ENCODE data around the gene PDLIM3. TPM values are rescaled to one million over a fixed set of nuclear protein-coding genes. Genes with fewer than 3 reads are reported as not detected.

Gene PDLIM3
- polyA plus RNA-seq, 1 of the 3 experiments (the other 2 are of a cell fraction), result 0.08 TPM

DNA sequence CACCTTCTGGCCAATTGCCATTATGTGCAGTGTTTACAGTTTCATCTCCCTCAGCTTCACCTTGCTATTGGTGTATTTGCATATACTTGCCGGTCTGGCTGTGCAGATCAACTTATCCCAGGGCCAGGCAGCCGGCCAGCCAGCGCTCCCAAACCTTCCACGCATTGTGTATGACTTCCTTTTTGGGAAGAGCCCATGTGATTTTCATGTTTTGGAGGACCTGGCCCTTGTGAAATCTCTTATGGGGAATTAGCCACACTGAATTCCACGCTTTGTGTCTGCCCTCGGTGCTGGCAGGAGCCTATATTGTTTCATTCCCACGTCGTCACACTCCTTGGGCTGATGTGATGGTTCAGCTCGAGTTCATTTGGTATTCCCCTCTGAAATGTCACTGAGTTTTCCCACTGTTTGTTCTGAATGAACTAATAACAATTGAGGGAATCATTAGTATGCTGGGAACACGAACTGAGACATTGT is 6.0 kb upstream of the PDLIM3 start (continued):
- TF ChIP-seq CHD2 (IDR thresholded peaks at IDR 0.05; ENCODE audit: low read length, partially characterized antibody), result no peak

DNA sequence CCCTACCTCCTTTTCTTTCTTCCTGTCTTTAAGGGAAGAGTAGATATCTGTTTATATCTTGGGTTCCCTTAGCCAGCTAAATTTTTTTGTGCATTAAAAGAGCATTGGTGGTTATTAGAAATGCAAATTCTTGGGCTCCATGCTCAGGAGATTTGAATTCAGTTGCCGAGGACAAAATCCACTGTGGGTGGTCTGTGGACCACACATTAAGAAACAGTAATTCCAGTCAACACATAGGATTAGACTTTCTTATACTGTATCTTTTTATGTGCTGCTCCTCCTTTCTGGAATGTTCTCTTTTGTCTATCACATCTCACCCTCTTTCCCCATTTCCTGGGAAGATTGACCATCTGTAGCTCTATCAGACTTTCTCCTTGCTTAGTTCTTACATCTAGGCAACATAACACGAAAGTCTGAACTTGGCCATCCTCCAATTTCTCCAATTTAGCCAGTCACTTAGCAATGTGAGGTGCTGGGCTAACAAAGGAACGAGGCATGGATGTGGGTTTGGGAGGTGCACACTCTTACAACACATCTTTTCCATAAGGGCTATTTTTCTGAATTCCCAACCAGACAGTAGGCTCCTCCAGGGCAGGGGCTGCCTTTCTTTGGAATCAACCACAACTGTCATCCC is 5.3 kb upstream of the PDLIM3 start:
- H3K27ac ChIP-seq (ENCODE audit: low read depth in 2 of 2, low read length in 1 of 2), result no peak overlapping the region
- no peaks in the 10 kb centered on the region for H3K36me3 ChIP-seq (replicated peaks in 1 of 2; ENCODE audit: control insufficient read depth in 1 of 2, insufficient read depth in 2 of 2, low read length in 1 of 2)
- TF ChIP-seq SMC3 (IDR thresholded peaks at IDR 0.05; ENCODE audit: low read depth, low read length) (no peak), MXI1 (IDR thresholded peaks at IDR 0.05; ENCODE audit: low read depth, low read length) (no peak), NFIC (IDR thresholded peaks at IDR 0.05; ENCODE audit: borderline replicate concordance) (no peak), ELF1 (IDR thresholded peaks at IDR 0.05) (no peak), EP300 (IDR thresholded peaks at IDR 0.05; ENCODE audit: borderline replicate concordance in 1 of 2, low read depth in 1 of 2, low read length in 1 of 2) (no peak), RXRA (IDR thresholded peaks at IDR 0.05; ENCODE audit: borderline replicate concordance, low read depth) (no peak), EZH2phosphoT487 (IDR thresholded peaks at IDR 0.05; ENCODE audit: borderline replicate concordance, low read depth) (no peak), CHD2 (IDR thresholded peaks at IDR 0.05; ENCODE audit: low read length, partially characterized antibody) (no peak), YY1 (IDR thresholded peaks at IDR 0.05; ENCODE audit: low read depth) (no peak), JUND (IDR thresholded peaks at IDR 0.05) (no peak), RFX5 (IDR thresholded peaks at IDR 0.05; ENCODE audit: low read length) (no peak), RAD21 (IDR thresholded peaks at IDR 0.05; ENCODE audit: low read length) (no peak), FOXM1 (IDR thresholded peaks at IDR 0.05; ENCODE audit: low read depth) (no peak), NRF1 (IDR thresholded peaks at IDR 0.05; ENCODE audit: low read depth, low read length) (no peak), POLR2AphosphoS5 (IDR thresholded peaks at IDR 0.05; ENCODE audit: low read depth, low read length) (no peak)
- TF ChIP-seq, protein P1, sequence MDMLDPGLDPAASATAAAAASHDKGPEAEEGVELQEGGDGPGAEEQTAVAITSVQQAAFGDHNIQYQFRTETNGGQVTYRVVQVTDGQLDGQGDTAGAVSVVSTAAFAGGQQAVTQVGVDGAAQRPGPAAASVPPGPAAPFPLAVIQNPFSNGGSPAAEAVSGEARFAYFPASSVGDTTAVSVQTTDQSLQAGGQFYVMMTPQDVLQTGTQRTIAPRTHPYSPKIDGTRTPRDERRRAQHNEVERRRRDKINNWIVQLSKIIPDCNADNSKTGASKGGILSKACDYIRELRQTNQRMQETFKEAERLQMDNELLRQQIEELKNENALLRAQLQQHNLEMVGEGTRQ (IDR thresholded peaks at IDR 0.05; ENCODE audit: borderline replicate concordance, low read depth, low read length), result no peak
- TF ChIP-seq, protein P2, sequence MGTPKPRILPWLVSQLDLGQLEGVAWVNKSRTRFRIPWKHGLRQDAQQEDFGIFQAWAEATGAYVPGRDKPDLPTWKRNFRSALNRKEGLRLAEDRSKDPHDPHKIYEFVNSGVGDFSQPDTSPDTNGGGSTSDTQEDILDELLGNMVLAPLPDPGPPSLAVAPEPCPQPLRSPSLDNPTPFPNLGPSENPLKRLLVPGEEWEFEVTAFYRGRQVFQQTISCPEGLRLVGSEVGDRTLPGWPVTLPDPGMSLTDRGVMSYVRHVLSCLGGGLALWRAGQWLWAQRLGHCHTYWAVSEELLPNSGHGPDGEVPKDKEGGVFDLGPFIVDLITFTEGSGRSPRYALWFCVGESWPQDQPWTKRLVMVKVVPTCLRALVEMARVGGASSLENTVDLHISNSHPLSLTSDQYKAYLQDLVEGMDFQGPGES (IDR thresholded peaks at IDR 0.05; ENCODE audit: low read depth, low read length), result no peak
- TF ChIP-seq, protein P3, sequence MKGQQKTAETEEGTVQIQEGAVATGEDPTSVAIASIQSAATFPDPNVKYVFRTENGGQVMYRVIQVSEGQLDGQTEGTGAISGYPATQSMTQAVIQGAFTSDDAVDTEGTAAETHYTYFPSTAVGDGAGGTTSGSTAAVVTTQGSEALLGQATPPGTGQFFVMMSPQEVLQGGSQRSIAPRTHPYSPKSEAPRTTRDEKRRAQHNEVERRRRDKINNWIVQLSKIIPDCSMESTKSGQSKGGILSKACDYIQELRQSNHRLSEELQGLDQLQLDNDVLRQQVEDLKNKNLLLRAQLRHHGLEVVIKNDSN (IDR thresholded peaks at IDR 0.05; ENCODE audit: borderline replicate concordance, low read depth), result no peak
- CTCF ChIA-PET, result interaction anchor here (0.9 kb wide), 1 partner anchor 58 kb away, joined by 3 read pairs; no protein-coding TSS in a partner anchor
- no peak overlapping the region for H3K4me2 ChIP-seq
- H3K4me1 ChIP-seq (ENCODE audit: control insufficient read depth in 1 of 2, insufficient read depth in 2 of 2, low read depth in 1 of 2, low read length in 1 of 2), result peaks cover 0 to 4% of the 10 kb centered on the region in 2 experiments; a peak in 1 of 4 replicates
- POLR2A ChIA-PET, result no interaction called here
- no peak overlapping the region for H3K4me3 ChIP-seq (ENCODE audit: low read depth in 2 of 2, low read length in 1 of 2)
- DNase-seq, result no peak
- peaks cover 30% of the 10 kb centered on the region; the same call in 1 of the 2 replicates for H3K27me3 ChIP-seq (ENCODE audit: insufficient read depth)
- H4K20me1 ChIP-seq (ENCODE audit: insufficient read depth), result no peaks in the 10 kb centered on the region
- no peak overlapping the region for H3K9ac ChIP-seq
- no peak overlapping the region for H2AFZ ChIP-seq (ENCODE audit: low read depth)
- no peaks in the 10 kb centered on the region for H3K9me3 ChIP-seq
- no peaks in the 10 kb centered on the region for H3F3A ChIP-seq (replicated peaks; ENCODE audit: insufficient read depth)
- no peaks in the 10 kb centered on the region for H3K79me2 ChIP-seq (ENCODE audit: insufficient read depth)
- WGBS (ENCODE audit: low lambda C conversion rate), result 34% methylated on average over 3 of the region's 3 CpGs
- H3K9me2 ChIP-seq, result no peaks in the 10 kb centered on the region
